Vagina (tissue), 2 donors: ENCODE results near the gene MED12L. TPM values are rescaled to one million over a fixed set of nuclear protein-coding genes. Genes with fewer than 3 reads are reported as not detected.

Experiments used
- DNase-seq, 2 donors: peaks; one replicate each; pipeline ENCODE4 v3.0.0-alpha.2; 2017; ENCODE audit errors: extremely low spot score in 2 of 2
- H3K27ac ChIP-seq: fragments of 200-600 bp; sonication (generic); one replicate; pipeline ENCODE4 v1.5.1; 2019
- H3K27me3 ChIP-seq: fragments of 200-600 bp; sonication (generic); one replicate; pipeline ENCODE4 v1.5.1; 2019
- H3K36me3 ChIP-seq, 2 donors: fragments of 200-600 bp; sonication (generic); one replicate each; pipeline ENCODE4 v1.5.1; 2017 to 2019
- H3K4me1 ChIP-seq: fragments of 200-600 bp; sonication (generic); one replicate; pipeline ENCODE4 v1.5.1; 2019
- H3K4me3 ChIP-seq, 2 donors: fragments of 200-600 bp; sonication (generic); 1 replicate in 1 of 2; 2 replicates in 1 of 2; pipeline ENCODE4 v1.5.1; 2016 to 2019
- H3K9me3 ChIP-seq: fragments of 200-600 bp; sonication (generic); one replicate; pipeline ENCODE4 v1.5.1; 2019
- CTCF ChIP-seq, 3 experiments: fragments of 450-650 bp in 2 of 3; fragments of 200-600 bp in 1 of 3; sonication (generic) in 1 of 3; IDR thresholded peaks; one replicate each; pipeline ENCODE4 v1.5.1; 2017 to 2019; ENCODE audit warnings: antibody characterized with exemption in 3 of 3, mild to moderate bottlenecking in 2 of 3, moderate library complexity in 2 of 3
- POLR2A ChIP-seq, 2 donors: fragments of 450-650 bp; IDR thresholded peaks; one replicate each; pipeline ENCODE4 v1.6.1; 2017; ENCODE audit warnings: antibody characterized with exemption in 2 of 2, mild to moderate bottlenecking in 2 of 2, moderate library complexity in 2 of 2
- POLR2AphosphoS5 ChIP-seq, 2 donors: sonication (generic); formaldehyde crosslinking; IDR thresholded peaks; one replicate each; pipeline ENCODE4 v1.9.0; 2017; ENCODE audit warnings: antibody characterized with exemption in 2 of 2, mild to moderate bottlenecking in 2 of 2, low read depth in 1 of 2; ENCODE audit not compliant: insufficient read depth in 1 of 2
- intact Hi-C: fragments of 100-400 bp; cut with DNase I; formaldehyde crosslinking; loops from one replicate; pipeline ENCODE4 v1.15.1; 2023
- total RNA-seq: library from RNA; depleted of rRNA; stranded (reverse); fragments of >200 nt; gene quantifications from one replicate; pipeline ENCODE4 v1.2.3, GENCODE V29; 2016

Gene MED12L
- total RNA-seq, 1 donor from 2014 or later, result 1.7 TPM

- Histone ChIP-seq H3K4me1 (peaks cover 19% of the 10 kb centered on the region), H3K36me3 (no peaks in the 10 kb centered on the region), H3K27ac (no peak overlapping the region), H3K9me3 (no peaks in the 10 kb centered on the region), H3K27me3 (no peaks in the 10 kb centered on the region), H3K4me3 (peak overlapping the region; percentile 68 to 78)
- intact Hi-C loops, result no loop called here
- no peak for DNase-seq
- TF ChIP-seq CTCF (IDR thresholded peaks at IDR 0.05) (no peak), POLR2AphosphoS5 (IDR thresholded peaks at IDR 0.05; ENCODE audit: insufficient read depth in 1 of 2, low read depth in 1 of 2) (no peak), POLR2A (IDR thresholded peaks at IDR 0.05) (no peak)
Measured at GRCh38 chr3:151087648-151088047, 2.2 kb downstream of the MED12L start.

- intact Hi-C loops, result no loop called here
- Histone ChIP-seq H3K36me3 (no peaks in the 10 kb centered on the region), H3K4me3 (no peak overlapping the region), H3K27me3 (no peaks in the 10 kb centered on the region), H3K27ac (no peak overlapping the region), H3K4me1 (peaks cover 7% of the 10 kb centered on the region), H3K9me3 (no peaks in the 10 kb centered on the region)
- DNase-seq, result no peak
- TF ChIP-seq POLR2AphosphoS5 (IDR thresholded peaks at IDR 0.05; ENCODE audit: insufficient read depth in 1 of 2, low read depth in 1 of 2), result no peak
- no peak for TF ChIP-seq POLR2A (IDR thresholded peaks at IDR 0.05)
- TF ChIP-seq CTCF (IDR thresholded peaks at IDR 0.05), result no peak
Measured at GRCh38 chr3:151091685-151092345, 6.4 kb downstream of the MED12L start.

GRCh38 chr3:151093148-151093547 lies 7.7 kb downstream of the MED12L start:
- no peak overlapping the region for H3K4me3 ChIP-seq
- DNase-seq, result no peak
- H3K9me3 ChIP-seq, result no peaks in the 10 kb centered on the region
- no peak for TF ChIP-seq CTCF (IDR thresholded peaks at IDR 0.05)
- no peak for TF ChIP-seq POLR2A (IDR thresholded peaks at IDR 0.05)
- no peak for TF ChIP-seq POLR2AphosphoS5 (IDR thresholded peaks at IDR 0.05; ENCODE audit: insufficient read depth in 1 of 2, low read depth in 1 of 2)
- H3K4me1 ChIP-seq, result no peaks in the 10 kb centered on the region
- intact Hi-C loops, result no loop called here
- H3K27me3 ChIP-seq, result no peaks in the 10 kb centered on the region
- H3K36me3 ChIP-seq, result no peaks in the 10 kb centered on the region
- H3K27ac ChIP-seq, result no peak overlapping the region

GRCh38 chr3:151093905-151094304 lies 8.4 kb downstream of the MED12L start:
- intact Hi-C loops, result no loop called here
- Histone ChIP-seq H3K36me3 (no peaks in the 10 kb centered on the region), H3K4me3 (no peak overlapping the region), H3K27me3 (no peaks in the 10 kb centered on the region), H3K4me1 (no peaks in the 10 kb centered on the region), H3K9me3 (no peaks in the 10 kb centered on the region), H3K27ac (no peak overlapping the region)
- DNase-seq, result no peak
- TF ChIP-seq CTCF (IDR thresholded peaks at IDR 0.05) (no peak), POLR2AphosphoS5 (IDR thresholded peaks at IDR 0.05; ENCODE audit: insufficient read depth in 1 of 2, low read depth in 1 of 2) (no peak), POLR2A (IDR thresholded peaks at IDR 0.05) (no peak)

GRCh38 chr3:151096716-151097115 lies 11.3 kb downstream of the MED12L start:
- no peak overlapping the region for H3K4me3 ChIP-seq
- DNase-seq, result no peak
- no peaks in the 10 kb centered on the region for H3K4me1 ChIP-seq
- no peaks in the 10 kb centered on the region for H3K27me3 ChIP-seq
- H3K27ac ChIP-seq, result no peak overlapping the region
- H3K36me3 ChIP-seq, result no peaks in the 10 kb centered on the region
- H3K9me3 ChIP-seq, result no peaks in the 10 kb centered on the region
- no peak for TF ChIP-seq CTCF (IDR thresholded peaks at IDR 0.05)
- TF ChIP-seq POLR2AphosphoS5 (IDR thresholded peaks at IDR 0.05; ENCODE audit: insufficient read depth in 1 of 2, low read depth in 1 of 2), result no peak
- no peak for TF ChIP-seq POLR2A (IDR thresholded peaks at IDR 0.05)
- intact Hi-C loops, result no loop called here
